Fibroblast of upper back skin (primary cell): ENCODE results near the gene CCL14.
"Not testable (repeated sequence)": the region's sequence is repeated elsewhere in the genome, so short reads cannot be mapped to it uniquely, and the experiment has no call there.

Source experiments
- DNase-seq: peaks from one replicate; pipeline ENCODE4 v3.0.0-alpha.2; 2013

Gene CCL14

GRCh38 chr17:35938492-35938891, 48.0 kb downstream of the CCL14 start:
- not testable (repeated sequence) for DNase-seq

- no peak for DNase-seq
Observed at GRCh38 chr17:35936063-35936462, 50.5 kb downstream of the CCL14 start.

GRCh38 chr17:35934760-35935159, 51.8 kb downstream of the CCL14 start:
- DNase-seq = no peak
